IPS-15b (cell line): ENCODE measurements around the gene FBXL16.
"Not testable (repeated sequence)": the region's sequence is repeated elsewhere in the genome, so short reads cannot be mapped to it uniquely, and the experiment has no call there.

ENCODE experiments used
- H3K27me3 ChIP-seq: one replicate; pipeline ENCODE4 v1.6.1; 2013; ENCODE audit warnings: low read length; ENCODE audit not compliant: control insufficient read depth, insufficient read depth
- H3K36me3 ChIP-seq: one replicate; pipeline ENCODE4 v1.6.1; 2013; ENCODE audit warnings: low read length; ENCODE audit not compliant: control insufficient read depth, insufficient read depth
- H3K4me1 ChIP-seq: one replicate; pipeline ENCODE4 v1.6.1; 2013; ENCODE audit warnings: mild to moderate bottlenecking, low read length; ENCODE audit not compliant: control insufficient read depth, insufficient read depth
- H3K4me3 ChIP-seq: one replicate; pipeline ENCODE4 v1.5.1; 2013; ENCODE audit warnings: low read depth, low read length
- H3K9ac ChIP-seq: one replicate; pipeline ENCODE4 v1.6.1; 2013; ENCODE audit warnings: low read depth, mild to moderate bottlenecking, low read length
- H3K9me3 ChIP-seq: one replicate; pipeline ENCODE4 v1.6.1; 2013; ENCODE audit warnings: mild to moderate bottlenecking, low read length; ENCODE audit not compliant: control insufficient read depth, insufficient read depth

FBXL16 gene, protein sequence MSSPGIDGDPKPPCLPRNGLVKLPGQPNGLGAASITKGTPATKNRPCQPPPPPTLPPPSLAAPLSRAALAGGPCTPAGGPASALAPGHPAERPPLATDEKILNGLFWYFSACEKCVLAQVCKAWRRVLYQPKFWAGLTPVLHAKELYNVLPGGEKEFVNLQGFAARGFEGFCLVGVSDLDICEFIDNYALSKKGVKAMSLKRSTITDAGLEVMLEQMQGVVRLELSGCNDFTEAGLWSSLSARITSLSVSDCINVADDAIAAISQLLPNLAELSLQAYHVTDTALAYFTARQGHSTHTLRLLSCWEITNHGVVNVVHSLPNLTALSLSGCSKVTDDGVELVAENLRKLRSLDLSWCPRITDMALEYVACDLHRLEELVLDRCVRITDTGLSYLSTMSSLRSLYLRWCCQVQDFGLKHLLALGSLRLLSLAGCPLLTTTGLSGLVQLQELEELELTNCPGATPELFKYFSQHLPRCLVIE

DNA sequence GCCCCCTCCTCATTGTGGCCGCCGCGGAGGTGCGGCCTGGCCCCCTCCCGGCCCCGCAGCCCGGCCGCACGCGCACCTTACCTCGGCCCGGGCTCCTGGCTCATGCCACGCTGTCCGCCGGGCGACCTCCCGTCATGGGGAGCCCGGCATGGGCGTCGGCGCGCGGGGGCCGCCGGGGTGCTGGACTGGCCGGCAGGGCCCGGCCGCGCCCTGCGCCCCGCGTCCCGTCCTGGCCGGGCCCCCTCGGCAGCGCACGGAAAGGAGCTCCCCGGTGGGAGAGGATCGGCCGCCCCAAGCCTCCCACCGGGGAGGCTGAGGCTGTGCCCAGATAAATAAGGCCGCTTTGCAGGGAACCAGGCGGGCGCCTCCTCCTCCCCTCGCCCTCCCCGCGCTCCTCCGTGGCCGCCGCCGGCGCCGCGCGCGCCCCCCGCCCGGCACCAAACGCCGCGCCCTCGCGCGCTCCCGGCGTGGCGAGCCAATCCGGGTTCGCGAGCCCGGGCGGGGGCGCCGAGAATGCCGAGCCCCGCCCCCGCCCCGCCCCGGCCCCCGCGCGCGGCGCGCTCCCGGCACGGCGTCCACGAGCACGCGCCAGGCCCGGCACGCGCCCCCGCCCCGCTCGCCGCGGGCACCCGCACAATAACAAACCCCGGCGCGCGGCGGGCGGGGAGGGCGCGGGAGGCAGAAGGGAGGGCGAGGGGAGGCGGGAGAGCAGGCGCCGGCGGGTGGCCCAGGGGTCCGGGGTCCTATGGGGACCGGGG lies at the start of gene FBXL16:
TSS of gene FBXL16 (minus strand) at position 371 of the 758 bp plus-strand sequence. CDS start 8,396 bp downstream, outside the sequence.
- peaks cover 72% of the 10 kb centered on the region for H3K27me3 ChIP-seq
- no peaks in the 10 kb centered on the region for H3K4me1 ChIP-seq
- H3K36me3 ChIP-seq, result no peaks in the 10 kb centered on the region
- H3K9me3 ChIP-seq, result no peaks in the 10 kb centered on the region
- H3K9ac ChIP-seq, result no peak within 1 kb of the TSS
- peak within 1 kb of the TSS; percentile 55 for H3K4me3 ChIP-seq

DNA sequence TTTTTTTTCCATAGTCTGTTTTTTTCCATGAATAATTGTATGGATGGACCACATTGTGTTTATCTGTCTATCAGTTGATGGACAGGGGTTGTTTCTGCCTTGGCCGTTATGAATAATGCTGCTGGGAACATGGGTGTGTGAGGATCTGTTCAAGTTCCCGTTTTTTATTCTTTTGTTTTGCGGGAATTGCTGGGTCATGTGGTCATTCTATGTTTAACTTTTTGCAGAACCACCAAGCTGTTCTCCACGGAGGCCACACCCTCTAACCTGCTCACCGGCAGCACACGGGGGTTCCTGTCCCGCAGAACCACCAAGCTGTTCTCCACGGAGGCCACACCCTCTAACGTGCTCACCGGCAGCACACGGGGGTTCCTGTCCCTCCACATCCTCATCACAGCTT lies 49.1 kb upstream of the FBXL16 start:
- H3K4me1 ChIP-seq, result peaks cover 8% of the 10 kb centered on the region
- no peaks in the 10 kb centered on the region for H3K36me3 ChIP-seq

GRCh38 chr16:754121-754607 lies 48.6 kb upstream of the FBXL16 start:
- H3K9ac ChIP-seq, result not testable (repeated sequence)

More for the DNA sequence above, 49.1 kb upstream of the FBXL16 start:
- H3K27me3 ChIP-seq, result no peaks in the 10 kb centered on the region
- no peak overlapping the region for H3K4me3 ChIP-seq
- H3K9ac ChIP-seq, result no peak overlapping the region
- no peaks in the 10 kb centered on the region for H3K9me3 ChIP-seq

DNA sequence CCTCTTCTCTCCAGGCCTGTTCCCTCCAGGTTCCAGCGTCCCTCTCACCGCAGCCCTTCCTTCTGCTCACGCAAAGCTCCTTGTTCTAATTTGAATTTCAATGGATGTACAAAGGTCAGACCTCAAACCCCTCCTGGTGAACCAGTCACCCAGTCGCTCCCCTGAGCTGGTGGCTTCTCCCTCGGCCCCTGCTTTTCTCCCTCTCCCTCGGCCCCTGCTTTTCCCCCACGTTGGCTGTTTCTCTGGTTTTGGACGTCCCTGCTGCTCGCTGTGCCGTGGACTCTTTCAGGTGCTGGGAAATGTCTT lies 46.4 kb upstream of the FBXL16 start:
- H3K9ac ChIP-seq, result no peak overlapping the region
- H3K27me3 ChIP-seq, result no peaks in the 10 kb centered on the region
- peak overlapping the region; percentile 11 for H3K4me3 ChIP-seq

More at GRCh38 chr16:754121-754607, 48.6 kb upstream of the FBXL16 start:
- not testable (repeated sequence) for H3K27me3 ChIP-seq, H3K4me1 ChIP-seq, H3K4me3 ChIP-seq, H3K36me3 ChIP-seq, H3K9me3 ChIP-seq

DNA sequence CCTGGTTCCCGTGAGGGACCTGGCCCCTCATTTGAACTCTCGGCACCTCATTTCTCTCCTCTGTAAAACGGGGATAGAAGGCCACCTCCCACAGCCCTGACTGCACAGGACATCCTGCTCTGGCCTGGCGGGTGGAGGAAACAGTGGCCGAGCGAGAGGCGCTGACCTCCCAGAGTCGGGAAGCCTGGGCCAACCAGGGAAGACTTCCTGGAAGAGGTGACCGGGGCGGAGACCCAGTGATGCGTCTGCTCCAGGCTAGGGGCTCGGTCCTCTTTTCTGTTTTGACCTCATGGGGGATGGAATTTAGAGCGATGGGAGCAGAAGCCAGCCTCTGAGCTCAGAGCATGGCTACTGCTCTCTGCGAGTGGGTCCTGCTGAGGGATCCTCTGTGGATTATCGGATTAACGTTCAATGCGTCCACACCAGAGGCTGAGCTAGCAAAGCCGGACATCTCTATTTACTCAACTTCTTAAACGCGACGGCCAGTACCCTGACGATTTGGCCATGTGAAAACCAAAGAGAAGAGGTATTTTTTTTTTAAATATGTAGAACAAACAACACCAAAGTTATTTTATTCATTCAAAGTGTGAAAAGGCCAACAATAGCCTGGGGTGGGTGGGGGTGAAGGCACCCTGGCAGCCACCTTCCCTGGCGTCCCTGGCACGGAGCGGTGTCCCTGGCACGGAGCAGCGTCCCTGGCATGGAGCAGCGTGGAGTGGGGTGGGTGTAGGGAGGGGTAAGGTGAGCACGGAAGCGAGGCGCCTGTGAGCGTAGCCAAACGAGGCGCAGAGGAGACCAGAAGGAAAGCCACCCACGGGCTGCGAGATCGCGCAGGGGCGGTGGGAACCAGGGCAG lies 45.8 kb upstream of the FBXL16 start:
- no peaks in the 10 kb centered on the region for H3K9me3 ChIP-seq
- no peak overlapping the region for H3K9ac ChIP-seq
- H3K36me3 ChIP-seq, result no peaks in the 10 kb centered on the region
- peak overlapping the region; percentile 11 for H3K4me3 ChIP-seq
- no peaks in the 10 kb centered on the region for H3K27me3 ChIP-seq
- peaks cover 8% of the 10 kb centered on the region for H3K4me1 ChIP-seq

More for the DNA sequence above, 46.4 kb upstream of the FBXL16 start:
- H3K4me1 ChIP-seq, result peaks cover 8% of the 10 kb centered on the region
- H3K9me3 ChIP-seq, result no peaks in the 10 kb centered on the region
- no peaks in the 10 kb centered on the region for H3K36me3 ChIP-seq

- Histone ChIP-seq H3K4me3 (no peak overlapping the region), H3K27me3 (no peaks in the 10 kb centered on the region), H3K36me3 (no peaks in the 10 kb centered on the region), H3K9ac (no peak overlapping the region), H3K4me1 (peaks cover 8% of the 10 kb centered on the region), H3K9me3 (no peaks in the 10 kb centered on the region)
Observed at GRCh38 chr16:750485-750884, 44.9 kb upstream of the FBXL16 start.

- Histone ChIP-seq H3K9ac (no peak overlapping the region), H3K4me1 (peaks cover 8% of the 10 kb centered on the region), H3K27me3 (no peaks in the 10 kb centered on the region), H3K4me3 (no peak overlapping the region), H3K36me3 (no peaks in the 10 kb centered on the region), H3K9me3 (no peaks in the 10 kb centered on the region)
Observed at GRCh38 chr16:749010-749409, 43.4 kb upstream of the FBXL16 start.

DNA sequence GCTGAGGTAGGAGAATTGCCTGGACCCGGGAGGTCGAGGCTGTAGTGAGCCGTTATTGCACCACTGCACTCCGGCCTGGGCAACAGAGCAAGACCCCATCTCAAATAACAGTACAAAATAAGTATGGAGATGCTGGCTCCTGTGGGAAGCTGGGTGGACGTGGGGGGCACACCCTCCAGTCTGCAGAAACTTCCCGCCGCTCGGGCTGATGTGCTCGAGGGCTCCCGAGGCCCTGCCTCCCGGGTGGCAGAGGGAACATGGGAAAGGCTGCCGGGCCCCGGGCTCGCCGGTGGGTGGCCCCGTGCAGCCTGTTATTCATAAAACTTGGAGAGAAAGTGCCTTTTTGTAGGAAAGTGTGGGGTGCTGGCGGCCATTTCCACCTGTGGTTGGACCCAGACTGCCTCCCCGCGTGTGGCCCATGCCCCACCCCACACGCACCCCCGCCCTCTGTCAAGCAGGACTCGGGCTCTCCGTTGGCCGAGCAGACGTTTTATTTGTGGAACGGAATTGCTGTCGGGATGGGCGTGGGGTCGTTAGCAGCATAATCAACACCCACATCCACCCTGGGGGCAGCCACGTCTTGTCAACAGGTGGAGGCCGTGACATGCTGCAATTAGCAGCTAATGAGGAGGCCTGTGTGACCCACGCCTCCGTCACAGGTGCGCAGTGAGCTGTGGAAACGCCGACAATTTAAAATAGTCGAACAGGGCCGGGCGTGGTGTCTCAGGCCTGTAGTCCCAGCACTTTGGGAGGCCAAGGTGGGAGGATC lies 42.6 kb upstream of the FBXL16 start:
- Histone ChIP-seq H3K4me3 (no peak overlapping the region), H3K9ac (no peak overlapping the region), H3K36me3 (no peaks in the 10 kb centered on the region), H3K9me3 (no peaks in the 10 kb centered on the region), H3K27me3 (no peaks in the 10 kb centered on the region), H3K4me1 (peaks cover 8% of the 10 kb centered on the region)

DNA sequence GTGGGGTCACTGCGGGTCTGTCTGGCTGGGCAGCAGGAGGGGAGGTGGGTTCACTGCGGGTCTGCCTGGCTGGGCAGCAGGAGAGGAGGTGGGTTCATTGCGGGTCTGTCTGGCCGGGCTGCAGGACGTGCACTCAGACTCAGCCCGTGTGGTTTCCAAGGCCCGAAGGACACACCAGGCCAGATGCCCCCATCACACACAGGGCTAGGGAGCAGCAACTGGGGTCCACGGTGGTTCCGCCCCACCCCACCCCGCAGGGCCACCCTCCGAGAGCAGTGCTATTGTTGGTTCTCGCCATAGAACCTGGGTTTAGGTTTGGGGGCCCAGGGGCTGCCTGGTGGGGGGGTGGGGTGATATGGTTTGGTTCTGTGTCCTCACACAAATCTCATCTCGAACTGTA lies 41.0 kb upstream of the FBXL16 start:
- Histone ChIP-seq H3K4me3 (no peak overlapping the region), H3K4me1 (peaks cover 5% of the 10 kb centered on the region), H3K36me3 (no peaks in the 10 kb centered on the region), H3K9ac (no peak overlapping the region), H3K9me3 (no peaks in the 10 kb centered on the region), H3K27me3 (no peaks in the 10 kb centered on the region)

DNA sequence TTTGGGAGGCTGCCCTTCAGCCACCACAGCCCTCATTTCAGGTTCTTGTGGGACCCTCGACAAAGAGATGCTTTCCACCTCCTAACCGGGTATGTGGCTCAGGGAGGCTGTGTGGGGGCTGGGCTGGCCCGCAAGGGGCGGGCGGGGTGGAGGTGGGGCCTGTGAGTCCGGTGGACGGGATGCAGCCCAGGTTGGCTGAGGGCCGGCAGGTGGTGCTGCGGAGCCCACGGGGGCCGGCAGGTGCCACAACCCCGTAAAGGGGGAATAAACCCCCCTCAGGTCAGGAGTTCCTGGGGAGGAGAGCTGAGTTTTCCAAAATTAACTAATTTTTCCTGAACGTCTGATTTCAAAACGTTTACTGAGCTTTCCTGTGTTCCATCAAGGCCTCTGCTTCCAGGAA lies 40.1 kb upstream of the FBXL16 start:
- H3K4me1 ChIP-seq, result no peaks in the 10 kb centered on the region
- no peaks in the 10 kb centered on the region for H3K36me3 ChIP-seq
- H3K9ac ChIP-seq, result no peak overlapping the region
- H3K27me3 ChIP-seq, result no peaks in the 10 kb centered on the region
- H3K9me3 ChIP-seq, result no peaks in the 10 kb centered on the region
- no peak overlapping the region for H3K4me3 ChIP-seq
